ENCODE data around the gene LPIN3.

Gene LPIN3

DNA sequence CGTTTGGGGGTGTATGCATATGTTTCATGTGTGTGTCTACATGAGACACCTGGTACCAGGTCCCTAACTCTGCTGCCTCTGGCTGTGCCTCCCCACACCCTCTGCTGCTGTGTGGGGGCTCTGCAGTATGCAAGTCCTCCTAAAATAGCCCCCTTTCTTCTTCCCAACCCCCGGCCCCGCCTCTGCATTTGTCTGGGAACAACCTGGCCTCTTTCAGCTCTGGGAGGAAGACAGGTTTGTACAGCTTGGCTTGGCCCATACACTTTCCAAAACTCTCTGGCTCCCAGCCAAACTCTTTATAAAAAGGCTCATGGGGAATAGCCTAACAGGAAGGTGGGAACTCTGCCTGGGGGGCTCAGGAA, 53.1 kb downstream of the LPIN3 start:
- DNase-seq (ENCODE audit: low read depth): no peak

DNA sequence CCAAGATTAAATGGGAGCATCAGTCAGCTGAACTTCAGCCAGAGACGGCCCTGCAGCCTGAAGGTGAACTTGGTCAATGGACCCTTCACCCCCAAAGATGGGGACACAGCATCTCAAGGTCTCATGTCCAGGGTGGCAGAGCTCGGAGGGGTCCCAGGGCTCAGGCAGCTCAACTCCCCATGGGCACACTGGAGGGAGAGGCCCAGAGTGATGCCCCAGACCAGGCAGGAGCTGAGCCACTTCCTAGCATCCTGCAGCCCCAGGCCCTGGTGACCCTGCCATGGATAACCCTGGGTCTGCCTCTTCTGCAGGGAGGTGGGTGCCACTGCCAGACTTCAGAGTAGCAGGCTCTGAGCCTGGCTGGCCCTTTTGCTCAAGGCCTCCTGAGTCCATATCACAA, 53.5 kb downstream of the LPIN3 start:
- no peak for DNase-seq (ENCODE audit: low read depth)

DNA sequence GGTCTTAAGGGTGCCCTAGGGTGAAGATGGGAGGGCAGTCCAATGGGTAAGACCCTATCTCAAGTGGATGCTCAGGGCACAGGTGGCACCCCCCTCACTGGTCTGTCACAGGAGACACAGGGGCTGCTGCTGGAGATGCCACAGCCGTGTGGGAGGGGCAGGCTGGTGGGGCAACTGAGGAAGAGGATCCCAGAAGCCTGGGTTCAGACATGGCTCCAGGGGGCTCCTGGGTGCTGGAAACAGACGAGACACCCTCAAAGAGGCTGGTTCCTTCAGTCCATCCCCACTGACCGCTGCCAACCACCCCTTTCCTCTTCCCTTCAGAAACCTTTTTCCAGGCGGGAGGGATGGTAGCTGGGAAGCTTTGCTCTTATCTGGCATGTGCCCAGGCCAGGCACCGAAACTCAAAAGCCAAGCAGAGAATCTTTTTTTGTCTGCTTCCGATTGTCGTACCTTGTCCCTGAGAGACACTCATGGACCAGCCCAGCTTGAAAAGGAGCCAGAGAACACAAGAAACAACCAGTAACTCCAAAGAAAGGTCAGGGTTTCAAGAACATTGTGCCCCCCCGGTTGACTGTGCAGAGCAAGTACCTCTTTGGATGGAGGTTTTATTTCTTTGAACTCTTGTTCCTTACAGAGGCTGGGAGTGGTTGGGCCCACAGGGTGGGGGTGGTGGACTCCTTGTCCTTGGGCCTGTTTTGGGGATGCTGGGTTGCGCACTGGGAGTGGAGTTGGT, 54.5 kb downstream of the LPIN3 start:
- DNase-seq (ENCODE audit: low read depth): no peak

DNA sequence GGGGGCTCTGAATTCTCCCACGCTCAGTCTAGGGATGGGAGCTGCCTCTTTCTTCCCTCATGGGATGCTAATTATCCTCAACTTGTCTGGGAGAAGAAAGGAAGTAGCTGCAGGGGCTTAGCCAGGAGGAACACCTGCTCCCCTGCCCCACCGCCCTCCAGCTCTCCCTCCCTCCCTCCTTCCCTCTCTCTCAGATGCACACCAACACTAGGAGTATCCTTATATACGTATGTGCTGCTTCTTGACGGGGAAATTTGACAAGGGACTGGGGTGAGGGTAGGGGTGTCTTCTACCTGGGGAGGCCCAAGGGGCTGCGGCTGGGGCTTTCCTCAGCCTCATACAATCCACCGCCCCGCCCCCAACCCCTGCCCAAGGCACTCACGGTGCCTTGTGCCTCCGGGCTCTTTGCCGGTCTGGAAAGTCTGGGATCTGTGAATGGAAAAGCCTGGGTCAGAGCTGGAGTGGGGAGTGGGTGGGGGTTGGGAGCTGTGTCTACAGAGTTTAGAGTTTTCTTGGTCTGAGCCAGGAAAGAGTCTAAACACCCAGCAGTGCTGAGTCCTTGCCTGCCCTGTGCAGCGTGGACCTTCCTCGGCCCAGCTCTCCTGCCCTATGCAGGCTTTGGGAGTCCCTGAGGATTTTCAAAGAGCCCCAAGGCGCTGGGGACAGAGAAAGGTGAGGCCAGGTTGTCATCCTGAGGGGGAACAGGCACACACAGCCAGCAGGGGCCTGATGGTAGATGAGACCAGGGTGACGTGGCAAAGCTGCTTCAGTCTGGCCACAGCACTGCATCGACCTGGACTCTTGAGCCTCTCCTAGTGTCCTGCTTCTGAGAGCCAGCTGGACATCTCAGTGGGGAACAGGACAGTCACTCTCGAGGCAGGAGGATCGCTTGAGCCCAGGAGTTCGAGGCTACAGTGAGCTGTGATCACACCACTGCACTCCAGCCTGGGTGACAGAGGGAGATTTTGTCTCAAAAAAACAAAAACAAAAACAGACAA, 55.3 kb downstream of the LPIN3 start:
- DNase-seq (ENCODE audit: low read depth): no peak

DNA sequence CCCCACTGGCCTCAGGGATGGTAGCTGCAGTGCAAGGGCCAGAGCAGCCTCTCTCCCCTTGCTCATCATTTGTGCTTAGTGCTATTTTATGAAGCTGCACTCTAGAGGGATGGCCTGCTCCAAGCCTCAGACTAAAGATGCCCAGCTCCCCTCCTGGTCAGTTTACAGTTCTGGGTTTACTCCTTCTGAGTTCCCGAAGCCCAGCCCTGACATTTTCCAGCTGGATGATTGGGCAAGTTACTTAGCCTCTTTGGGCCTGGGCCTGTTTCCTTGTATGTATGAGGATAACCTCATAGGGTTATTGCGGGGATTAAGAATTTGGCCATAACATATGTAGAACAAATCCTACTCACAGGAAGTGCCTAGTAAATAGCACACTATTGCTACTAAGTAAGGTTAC, 57.8 kb downstream of the LPIN3 start:
- DNase-seq (ENCODE audit: low read depth): no peak

DNA sequence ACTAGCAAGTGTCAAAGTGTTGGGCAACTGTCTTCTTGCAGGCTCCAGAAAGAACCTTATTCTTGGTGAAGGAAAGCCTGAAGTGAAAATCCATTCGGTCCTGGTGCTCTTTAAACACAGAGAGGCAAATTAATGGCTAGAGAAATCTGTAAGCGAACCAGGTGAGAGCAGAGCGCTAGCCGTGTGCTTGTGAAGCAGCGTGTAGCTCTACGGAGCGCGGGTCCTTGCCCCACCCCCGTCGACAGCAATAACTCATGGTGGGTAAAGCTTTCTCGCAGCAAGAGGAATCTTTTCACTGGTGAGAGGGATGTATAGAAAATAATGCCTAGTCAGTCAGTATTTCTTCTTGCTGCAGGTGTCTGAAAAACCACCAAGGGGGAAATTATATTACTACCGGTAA, 63.0 kb downstream of the LPIN3 start:
- DNase-seq (ENCODE audit: low read depth): no peak

DNA sequence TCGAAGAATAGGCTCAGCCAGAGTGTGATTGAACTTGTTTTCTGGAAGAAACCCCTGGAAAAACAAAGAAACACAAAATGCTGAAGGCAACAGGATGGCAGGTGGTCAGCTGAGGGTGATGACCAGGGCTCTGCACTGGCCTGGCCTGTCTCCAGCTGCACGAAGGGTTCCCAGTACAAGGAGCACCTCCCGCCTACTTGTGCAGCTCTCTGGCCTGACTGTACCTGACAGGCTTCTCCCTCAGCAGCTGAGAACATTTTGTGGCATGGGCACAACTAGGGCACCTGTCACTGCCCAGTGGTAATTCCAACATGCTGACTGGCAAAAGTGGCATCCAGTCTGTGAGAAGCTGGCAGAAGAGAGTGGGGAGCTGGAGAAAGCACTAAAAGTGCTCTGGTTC, 64.8 kb downstream of the LPIN3 start:
- no peak for DNase-seq (ENCODE audit: low read depth)

DNA sequence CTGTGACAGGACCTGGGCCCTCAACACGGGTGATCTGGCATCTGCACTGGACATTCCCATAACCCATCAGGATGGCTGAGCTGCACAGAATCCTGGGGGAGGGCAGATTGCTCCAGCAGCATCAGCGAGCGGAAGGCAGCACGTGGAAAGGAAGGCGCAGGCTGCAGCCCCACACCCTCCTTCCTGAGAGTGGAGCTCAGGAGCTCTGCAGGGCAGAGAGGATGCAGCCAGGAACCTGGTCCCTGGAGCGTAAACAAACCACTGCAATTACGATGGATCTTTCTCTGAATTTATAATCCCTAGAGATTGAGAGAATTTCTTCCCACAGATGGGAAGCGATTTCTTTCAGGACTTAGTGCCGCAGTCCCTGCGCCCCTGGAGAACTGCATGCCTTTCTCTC, 65.7 kb downstream of the LPIN3 start:
- DNase-seq (ENCODE audit: low read depth): no peak

DNA sequence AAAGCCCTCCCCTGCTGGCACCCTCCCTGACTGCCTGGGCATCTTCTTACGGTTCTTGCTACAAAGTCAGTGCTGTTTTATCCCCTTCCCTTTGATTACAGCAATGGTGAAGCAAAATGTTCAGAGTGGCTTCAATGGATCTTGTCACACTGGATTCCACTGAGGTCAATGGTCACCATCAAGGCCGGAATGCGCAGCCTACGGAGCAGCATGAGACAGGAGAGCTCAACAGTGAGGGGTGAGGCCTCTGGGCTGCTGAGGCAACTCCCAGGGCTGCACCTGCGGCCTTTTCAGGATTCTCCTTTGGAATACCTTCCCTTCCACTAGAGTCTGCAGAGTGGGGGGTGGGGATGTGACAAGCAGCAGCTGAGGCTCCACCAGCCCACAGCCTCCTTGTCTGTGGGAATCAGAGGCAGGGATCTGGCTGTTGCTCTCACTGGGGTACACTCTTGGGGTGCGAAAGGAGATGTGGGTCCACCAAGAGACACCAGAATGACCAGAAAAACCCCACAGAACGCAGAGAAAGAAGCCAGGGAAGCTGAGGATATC, 66.3 kb downstream of the LPIN3 start:
- DNase-seq (ENCODE audit: low read depth): no peak

DNA sequence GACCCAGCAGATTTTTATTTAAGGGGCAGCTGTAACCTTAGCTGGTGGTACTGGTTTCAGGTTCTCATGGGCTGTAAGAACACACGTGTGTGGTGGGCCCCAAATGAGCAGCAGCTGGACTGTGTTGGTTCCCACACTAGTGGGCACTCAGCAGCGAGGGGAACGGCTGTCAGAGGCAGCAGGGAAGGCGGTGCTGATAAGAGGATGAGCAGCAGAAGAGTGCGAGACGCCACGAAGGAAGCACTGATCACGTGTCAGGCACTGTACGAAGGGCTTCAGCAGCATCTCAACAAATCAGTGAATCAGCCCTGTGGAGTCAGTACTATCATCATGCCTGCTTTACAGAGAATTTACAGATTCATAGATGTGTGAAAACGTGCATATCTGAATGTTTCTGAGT, 67.0 kb downstream of the LPIN3 start:
- no peak for DNase-seq (ENCODE audit: low read depth)

DNA sequence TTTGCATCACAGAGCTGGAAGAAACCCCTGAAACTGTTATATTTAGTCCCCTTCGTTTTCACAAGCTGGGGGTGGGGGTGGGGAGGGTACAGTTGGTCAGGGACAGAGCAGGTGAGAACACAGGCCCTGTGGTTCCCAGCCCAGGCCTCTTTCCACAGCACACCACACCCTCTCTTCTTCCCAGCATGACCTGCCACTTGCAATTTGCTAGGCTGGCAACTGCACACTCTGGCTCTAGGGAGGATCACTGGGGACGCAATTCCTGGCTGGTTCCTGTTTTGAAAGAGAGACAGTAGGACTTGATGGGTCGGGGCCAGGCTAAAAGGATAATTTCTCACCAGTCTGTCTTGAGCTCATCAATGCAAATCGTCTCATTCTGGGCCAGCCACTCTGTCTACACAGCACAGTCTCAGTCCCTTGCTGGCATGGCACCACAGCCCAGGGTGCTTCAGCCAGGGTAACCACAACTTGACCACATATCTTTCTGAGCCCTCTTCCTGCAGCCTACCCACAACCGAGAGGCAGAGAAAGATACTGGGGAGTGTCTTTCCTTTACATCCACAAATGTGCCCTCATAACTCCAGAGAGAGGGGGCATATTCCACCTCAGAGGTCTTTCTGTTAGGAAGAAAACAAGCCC, 67.7 kb downstream of the LPIN3 start:
- DNase-seq (ENCODE audit: low read depth): no peak

DNA sequence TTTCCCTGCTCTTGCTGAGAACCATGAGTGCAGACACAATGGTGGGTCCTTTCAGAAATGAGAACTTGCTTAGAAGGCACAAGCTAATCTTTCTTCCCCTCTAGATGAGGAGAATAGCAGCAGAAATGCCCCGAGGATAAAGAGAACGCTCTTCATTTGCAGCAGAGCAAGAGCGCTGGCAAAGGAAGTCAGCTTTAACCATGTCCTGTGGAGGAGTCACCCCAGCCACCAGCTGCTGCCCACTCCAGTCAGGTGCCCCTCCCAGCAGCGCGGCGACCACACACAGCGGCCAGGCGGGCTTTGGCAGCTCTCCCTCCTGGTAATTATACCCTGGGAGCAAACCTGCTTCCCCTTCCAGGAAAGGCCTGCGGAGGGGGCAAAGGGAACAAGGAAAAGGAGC, 68.4 kb downstream of the LPIN3 start:
- no peak for DNase-seq (ENCODE audit: low read depth)

Data from activated T-cell treated with anti-CD3 and anti-CD28 coated beads for 1 hour (primary cell).